D721Med (cell line): ENCODE results near the gene SPTBN5.

Experiments used
- DNase-seq: peaks from one replicate; pipeline ENCODE4 v3.0.0; 2011; ENCODE audit warnings: low spot score; ENCODE audit not compliant: insufficient read length
- FAIRE-seq: peaks from 2 replicates; lab custom pipeline; 2011; peaks lifted over from hg19 to GRCh38; lab: Jason Lieb, UNC
- CTCF ChIP-seq: IDR thresholded peaks from 2 replicates; pipeline ENCODE4 v1.5.1; 2012; ENCODE audit warnings: mild to moderate bottlenecking, control low read depth; ENCODE audit not compliant: insufficient read depth; ENCODE audit errors: missing control alignments

Gene SPTBN5

GRCh38 chr15:41884458-41884857, 9.4 kb downstream of the SPTBN5 start:
- DNase-seq, result no peak
- no peak for TF ChIP-seq CTCF
- no peak for FAIRE-seq

- FAIRE-seq, result no peak
- no peak for TF ChIP-seq CTCF
Observed at GRCh38 chr15:41883484-41883825, 10.4 kb downstream of the SPTBN5 start.

GRCh38 chr15:41882689-41883483, 11.0 kb downstream of the SPTBN5 start:
- no peak for TF ChIP-seq CTCF
- FAIRE-seq (no peak), DNase-seq (no peak)

More at GRCh38 chr15:41883484-41883825, 10.4 kb downstream of the SPTBN5 start:
- DNase-seq, result no peak

GRCh38 chr15:41881920-41882688, 11.7 kb downstream of the SPTBN5 start:
- DNase-seq (no peak), FAIRE-seq (no peak)
- TF ChIP-seq CTCF, result no peak

GRCh38 chr15:41881550-41881919, 12.3 kb downstream of the SPTBN5 start:
- DNase-seq (no peak), FAIRE-seq (no peak)
- TF ChIP-seq CTCF, result no peak

GRCh38 chr15:41881086-41881485, 12.8 kb downstream of the SPTBN5 start:
- FAIRE-seq (no peak), DNase-seq (no peak)
- no peak for TF ChIP-seq CTCF
